SW 1271 (cell line): ENCODE measurements around the gene THYN1.

Source experiments
- DNase-seq, 2 experiments: peaks; one replicate each; lab custom pipeline; 2025; lab: John Stamatoyannopoulos, UW

Gene THYN1

DNA sequence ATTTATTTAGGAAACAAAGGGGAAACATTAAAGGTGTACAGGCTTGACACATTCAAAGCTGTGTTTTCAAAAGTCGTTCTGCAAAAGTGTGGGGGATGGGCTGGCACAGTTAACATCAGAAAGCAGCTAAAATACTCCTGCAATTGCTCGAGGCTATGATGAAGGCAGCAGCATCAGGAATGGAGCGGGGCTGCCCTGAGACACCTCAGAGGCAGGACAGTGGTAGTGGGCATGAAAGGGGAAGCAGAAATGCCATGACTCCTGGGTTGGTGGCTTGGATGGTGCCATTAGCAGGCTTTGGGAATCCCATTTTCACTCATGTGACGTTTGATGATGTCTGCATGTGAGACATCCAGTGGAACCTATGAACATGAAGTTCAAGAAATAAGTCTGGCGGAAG lies 30.0 kb downstream of the THYN1 start:
- no peak for DNase-seq

- DNase-seq = no peak
Observed at GRCh38 chr11:134216816-134217215, 36.3 kb downstream of the THYN1 start.

DNA sequence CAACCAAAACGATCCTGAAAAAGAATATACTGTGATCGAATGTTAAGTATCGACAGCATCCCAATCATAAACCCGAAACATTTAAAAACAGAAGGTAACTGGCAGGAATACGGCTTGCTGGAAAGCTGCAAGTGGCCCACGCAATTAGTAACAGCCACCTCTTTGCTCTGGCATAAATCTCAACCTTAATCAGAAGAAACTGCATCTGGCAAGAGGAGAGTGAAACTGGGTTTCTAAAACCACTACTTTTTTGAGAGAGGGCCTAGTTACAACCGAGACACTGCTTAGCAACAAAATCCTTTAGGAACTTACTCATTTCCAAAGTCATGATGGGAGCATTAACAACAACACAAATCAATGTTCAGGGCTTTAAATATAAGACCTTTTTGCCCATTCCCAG lies 37.3 kb downstream of the THYN1 start:
- no peak for DNase-seq

GRCh38 chr11:134207538-134208239 lies 45.5 kb downstream of the THYN1 start:
- DNase-seq = peak in 1 of 2 experiments; percentile 3

DNA sequence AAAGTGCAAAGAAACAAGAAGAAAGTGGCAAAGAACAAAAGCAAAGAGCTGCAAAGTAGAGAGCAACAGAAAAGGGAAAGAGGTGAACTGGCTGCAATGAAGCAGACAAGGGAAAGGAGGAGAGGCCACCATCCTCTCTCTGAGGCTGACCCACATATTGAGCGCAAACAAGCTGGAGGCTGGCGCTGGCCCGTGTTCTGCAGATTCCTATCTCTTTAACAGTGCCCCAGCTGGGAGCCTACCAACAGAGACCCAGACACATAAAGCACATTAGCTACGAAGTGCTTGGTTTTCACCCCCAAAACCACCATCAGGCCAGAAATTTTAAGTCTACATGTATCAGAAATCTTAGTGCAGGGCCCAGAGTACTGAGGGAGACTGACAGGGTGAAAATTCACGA lies 47.0 kb downstream of the THYN1 start:
- DNase-seq = no peak

- no peak for DNase-seq
Observed at GRCh38 chr11:134205729-134206128, 47.4 kb downstream of the THYN1 start.

GRCh38 chr11:134202661-134203060 lies 50.5 kb downstream of the THYN1 start:
- no peak for DNase-seq

GRCh38 chr11:134200688-134201087 lies 52.5 kb downstream of the THYN1 start:
- no peak for DNase-seq

GRCh38 chr11:134199531-134199930 lies 53.6 kb downstream of the THYN1 start:
- DNase-seq = no peak
